H9 (cell line): Measurements from ENCODE around the gene TNPO2. TPM values are rescaled to one million over a fixed set of nuclear protein-coding genes. Genes with fewer than 3 reads are reported as not detected.

ENCODE experiments used
- DNase-seq: peaks from one replicate; pipeline ENCODE4 v3.0.0-alpha.2; 2017
- H2AFZ ChIP-seq: one replicate; pipeline ENCODE4 v1.6.1; 2013; ENCODE audit warnings: mild to moderate bottlenecking, low read length, control low read depth, moderate library complexity
- H2AK5ac ChIP-seq: 2 replicates; pipeline ENCODE4 v1.6.1; 2013; ENCODE audit warnings: low read length, control low read depth, mixed read lengths; ENCODE audit not compliant: insufficient read length
- H2BK120ac ChIP-seq: one replicate; pipeline ENCODE4 v1.6.1; 2013; ENCODE audit warnings: low read depth, mild to moderate bottlenecking, low read length, control low read depth, inconsistent platforms; ENCODE audit not compliant: poor library complexity, severe bottlenecking
- H2BK12ac ChIP-seq: 2 replicates; pipeline ENCODE4 v1.6.1; 2013; ENCODE audit warnings: low read length, control low read depth, mixed read lengths, low read depth; ENCODE audit not compliant: insufficient read length
- H2BK15ac ChIP-seq: 2 replicates; pipeline ENCODE4 v1.6.1; 2013; ENCODE audit warnings: low read depth, low read length, control low read depth
- H2BK20ac ChIP-seq: one replicate; pipeline ENCODE4 v1.6.1; 2013; ENCODE audit warnings: low read depth, mild to moderate bottlenecking, low read length, control low read depth, inconsistent platforms; ENCODE audit not compliant: poor library complexity, severe bottlenecking
- H2BK5ac ChIP-seq: 2 replicates; pipeline ENCODE4 v1.6.1; 2013; ENCODE audit warnings: low read length, control low read depth, mixed read lengths; ENCODE audit not compliant: insufficient read length
- H3K14ac ChIP-seq: 2 replicates; pipeline ENCODE4 v1.6.1; 2013; ENCODE audit warnings: low read length, control low read depth; ENCODE audit not compliant: insufficient read depth
- H3K18ac ChIP-seq: 2 replicates; pipeline ENCODE4 v1.6.1; 2013; ENCODE audit warnings: low read depth, mild to moderate bottlenecking, mixed read lengths, low read length, control low read depth; ENCODE audit not compliant: insufficient read length
- H3K23ac ChIP-seq: 2 replicates; pipeline ENCODE4 v1.6.1; 2013; ENCODE audit warnings: low read length, control low read depth, mixed read lengths, low read depth; ENCODE audit not compliant: insufficient read length
- H3K23me2 ChIP-seq: 2 replicates; pipeline ENCODE4 v1.6.1; 2013; ENCODE audit warnings: low read depth, mild to moderate bottlenecking, mixed read lengths, low read length, control low read depth; ENCODE audit not compliant: insufficient read length, poor library complexity, severe bottlenecking
- H3K27ac ChIP-seq: 2 replicates; pipeline ENCODE4 v1.5.1; 2013; ENCODE audit warnings: low read length, control low read depth, mixed read lengths, low read depth; ENCODE audit not compliant: insufficient read length
- H3K27me3 ChIP-seq: 2 replicates; pipeline ENCODE4 v1.6.1; 2013; ENCODE audit warnings: low read length, control low read depth, inconsistent platforms; ENCODE audit not compliant: insufficient read depth
- H3K4ac ChIP-seq: 2 replicates; pipeline ENCODE4 v1.6.1; 2013; ENCODE audit warnings: low read depth, mild to moderate bottlenecking, control low read depth, inconsistent platforms, low read length, moderate library complexity
- H3K4me1 ChIP-seq: 2 replicates; pipeline ENCODE4 v1.6.1; 2013; ENCODE audit warnings: low read length, control low read depth, inconsistent platforms; ENCODE audit not compliant: insufficient read depth
- H3K4me2 ChIP-seq: 2 replicates; pipeline ENCODE4 v1.6.1; 2013; ENCODE audit warnings: low read length, control low read depth, mixed read lengths; ENCODE audit not compliant: insufficient read length, insufficient read depth
- H3K56ac ChIP-seq: 2 replicates; pipeline ENCODE4 v1.6.1; 2013; ENCODE audit warnings: low read depth, mild to moderate bottlenecking, mixed read lengths, low read length, control low read depth; ENCODE audit not compliant: insufficient read length
- H3K79me1 ChIP-seq: 2 replicates; pipeline ENCODE4 v1.6.1; 2013; ENCODE audit warnings: low read depth, mild to moderate bottlenecking, moderate library complexity, low read length, control low read depth, inconsistent platforms; ENCODE audit not compliant: insufficient read depth, poor library complexity, severe bottlenecking
- H3K79me2 ChIP-seq: 2 replicates; pipeline ENCODE4 v1.6.1; 2013; ENCODE audit warnings: low read length, control low read depth, inconsistent platforms; ENCODE audit not compliant: insufficient read depth
- H3K9ac ChIP-seq: 2 replicates; pipeline ENCODE4 v1.6.1; 2013; ENCODE audit warnings: low read length, control low read depth, mixed read lengths; ENCODE audit not compliant: insufficient read length; ENCODE audit errors: extremely low read depth
- H3K9me3 ChIP-seq: one replicate; pipeline ENCODE4 v1.6.1; 2013; ENCODE audit warnings: low read depth, low read length, inconsistent platforms; ENCODE audit not compliant: control insufficient read depth
- H3T11ph ChIP-seq: one replicate; pipeline ENCODE4 v1.6.1; 2013; ENCODE audit warnings: mild to moderate bottlenecking, low read length, control low read depth, inconsistent platforms
- H4K20me1 ChIP-seq: one replicate; pipeline ENCODE4 v1.6.1; 2013; ENCODE audit not compliant: control insufficient read depth, insufficient read length, insufficient read depth
- H4K5ac ChIP-seq: 2 replicates; pipeline ENCODE4 v1.6.1; 2013; ENCODE audit warnings: low read depth, mild to moderate bottlenecking, mixed read lengths, low read length, control low read depth; ENCODE audit not compliant: insufficient read length
- H4K8ac ChIP-seq: replicated peaks from 2 replicates; pipeline ENCODE4 v1.6.1; 2013; ENCODE audit warnings: low read length, control low read depth, mixed read lengths, low read depth; ENCODE audit not compliant: insufficient read length
- H4K91ac ChIP-seq: 2 replicates; pipeline ENCODE4 v1.6.1; 2013; ENCODE audit warnings: low read depth, mild to moderate bottlenecking, moderate library complexity, mixed read lengths, low read length, control low read depth; ENCODE audit not compliant: insufficient read length
- H3K27ac Mint-ChIP-seq, 3 experiments: 2 replicates in 2 of 3; 3 replicates in 1 of 3; pipeline ENCODE4 v1.8.0; 2020 to 2021; ENCODE audit warnings: mixed read lengths in 3 of 3, mild to moderate bottlenecking in 1 of 3, moderate library complexity in 1 of 3
- H3K27me3 Mint-ChIP-seq: 2 replicates; pipeline ENCODE4 v1.8.0; 2021; ENCODE audit warnings: low read depth, mild to moderate bottlenecking, moderate library complexity, mixed read lengths
- H3K36me3 Mint-ChIP-seq, 3 experiments: 2 replicates in 2 of 3; 3 replicates in 1 of 3; pipeline ENCODE4 v1.8.0; 2020 to 2021; ENCODE audit warnings: low read depth in 3 of 3, mixed read lengths in 3 of 3; ENCODE audit not compliant: insufficient read depth in 1 of 3
- H3K4me1 Mint-ChIP-seq, 2 experiments: 2 replicates each; pipeline ENCODE4 v1.8.0; 2020; ENCODE audit warnings: mixed read lengths in 2 of 2
- H3K4me3 Mint-ChIP-seq, 2 experiments: 2 replicates in 1 of 2; 3 replicates in 1 of 2; pipeline ENCODE4 v1.8.0; 2020 to 2021; ENCODE audit warnings: mild to moderate bottlenecking in 2 of 2, mixed read lengths in 2 of 2, moderate library complexity in 1 of 2
- H3K9me3 Mint-ChIP-seq, 2 experiments: 2 replicates in 1 of 2; 3 replicates in 1 of 2; pipeline ENCODE4 v1.8.0; 2020; ENCODE audit warnings: mild to moderate bottlenecking in 2 of 2, mixed read lengths in 2 of 2, moderate library complexity in 1 of 2
- WGBS: extraction: QIAGEN DNeasy Blood & Tissue Kit; methylation state at CpG from one replicate; pipeline ENCODE4 v1.1.7; 2013; ENCODE audit warnings: missing lambda C conversion rate, low lambda C conversion rate, mixed read lengths; ENCODE audit not compliant: insufficient read length; ENCODE audit errors: extremely low coverage; 5-methylcytosine and 5-hydroxymethylcytosine counted together
- total RNA-seq: library from RNA; stranded (reverse); gene quantifications from 2 replicates; pipeline ENCODE4 v1.2.1, GENCODE V29; 2021
- TF ChIP-seq, protein P1 (sequence below): fragments of 200-600 bp; sonication (generic); conservative IDR thresholded peaks from 3 replicates; pipeline ENCODE4 v1.8.0; 2021; ENCODE audit warnings: antibody characterized with exemption, mild to moderate bottlenecking

The TNPO2 gene
- total RNA-seq, 1 experiment from 2014 or later = 159 TPM

DNA sequence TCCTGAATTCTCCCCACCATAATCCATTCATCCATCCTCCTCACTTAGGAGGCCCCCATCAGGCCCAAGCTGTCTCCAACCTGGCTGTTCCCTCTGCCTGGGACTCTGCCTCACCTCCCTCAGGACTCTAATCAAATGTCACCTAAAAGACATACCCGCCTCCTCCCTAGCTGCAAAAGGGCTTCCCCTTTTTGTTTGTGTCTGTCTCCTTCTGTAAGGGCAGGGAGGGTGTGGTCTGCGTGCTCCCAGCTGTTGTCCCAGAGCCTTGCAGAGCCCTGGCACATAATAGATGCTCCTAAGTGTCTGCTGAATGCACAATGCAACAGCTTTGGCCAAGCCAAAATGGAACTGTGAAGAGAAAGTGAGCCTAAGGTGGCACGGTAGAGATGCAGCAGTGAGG, 6.3 kb upstream of the TNPO2 start:
- Histone ChIP-seq H3K79me2 (peaks cover 19% of the 10 kb centered on the region), H3K23me2 (peaks cover 6% of the 10 kb centered on the region), H2AFZ (no peak overlapping the region)

More for the DNA sequence above, 6.3 kb upstream of the TNPO2 start:
- no peak overlapping the region for H2BK15ac ChIP-seq
- no peaks in the 10 kb centered on the region for H4K20me1 ChIP-seq
- no peak overlapping the region for H2BK12ac ChIP-seq
- no peak overlapping the region for H4K8ac ChIP-seq
- no peak overlapping the region for H3K14ac ChIP-seq
- TF ChIP-seq, protein P1, sequence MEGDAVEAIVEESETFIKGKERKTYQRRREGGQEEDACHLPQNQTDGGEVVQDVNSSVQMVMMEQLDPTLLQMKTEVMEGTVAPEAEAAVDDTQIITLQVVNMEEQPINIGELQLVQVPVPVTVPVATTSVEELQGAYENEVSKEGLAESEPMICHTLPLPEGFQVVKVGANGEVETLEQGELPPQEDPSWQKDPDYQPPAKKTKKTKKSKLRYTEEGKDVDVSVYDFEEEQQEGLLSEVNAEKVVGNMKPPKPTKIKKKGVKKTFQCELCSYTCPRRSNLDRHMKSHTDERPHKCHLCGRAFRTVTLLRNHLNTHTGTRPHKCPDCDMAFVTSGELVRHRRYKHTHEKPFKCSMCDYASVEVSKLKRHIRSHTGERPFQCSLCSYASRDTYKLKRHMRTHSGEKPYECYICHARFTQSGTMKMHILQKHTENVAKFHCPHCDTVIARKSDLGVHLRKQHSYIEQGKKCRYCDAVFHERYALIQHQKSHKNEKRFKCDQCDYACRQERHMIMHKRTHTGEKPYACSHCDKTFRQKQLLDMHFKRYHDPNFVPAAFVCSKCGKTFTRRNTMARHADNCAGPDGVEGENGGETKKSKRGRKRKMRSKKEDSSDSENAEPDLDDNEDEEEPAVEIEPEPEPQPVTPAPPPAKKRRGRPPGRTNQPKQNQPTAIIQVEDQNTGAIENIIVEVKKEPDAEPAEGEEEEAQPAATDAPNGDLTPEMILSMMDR = no peak
- no peak overlapping the region for H2BK120ac ChIP-seq
- peaks cover 3% of the 10 kb centered on the region for H3K79me1 ChIP-seq
- no peak overlapping the region for H3K4me2 ChIP-seq
- Mint-ChIP-seq H3K27me3 (peaks cover 2% of the 10 kb centered on the region), H3K4me3 (no peak overlapping the region), H3K27ac (no peak overlapping the region; a peak in 1 of 7 replicates), H3K9me3 (no peaks in the 10 kb centered on the region), H3K36me3 (peaks cover 23 to 46% (median 30%) of the 10 kb centered on the region in 3 experiments), H3K4me1 (peaks cover 12 to 24% of the 10 kb centered on the region in 2 experiments)
- H3T11ph ChIP-seq = no peak overlapping the region
- H2BK20ac ChIP-seq = no peak overlapping the region
- no peaks in the 10 kb centered on the region for H3K27me3 ChIP-seq
- no peak overlapping the region for H3K18ac ChIP-seq
- H3K23ac ChIP-seq = no peak overlapping the region
- H3K56ac ChIP-seq = no peak overlapping the region
- no peak overlapping the region for H4K5ac ChIP-seq
- no peaks in the 10 kb centered on the region for H3K4me1 ChIP-seq
- DNase-seq = no peak
- no peak overlapping the region for H3K9ac ChIP-seq
- H2BK5ac ChIP-seq = no peak overlapping the region
- no peak overlapping the region for H2AK5ac ChIP-seq
- no peak overlapping the region for H4K91ac ChIP-seq
- no peak overlapping the region for H3K4ac ChIP-seq
- H3K27ac ChIP-seq = no peak overlapping the region
- no CpG with 5 or more reads among the region's 3 CpGs for WGBS
- H3K9me3 ChIP-seq = no peaks in the 10 kb centered on the region
